Ectodermal cell (in vitro differentiated cells): ENCODE measurements around the gene CDCA8. TPM values are rescaled to one million over a fixed set of nuclear protein-coding genes. Genes with fewer than 3 reads are reported as not detected.
A peak's percentile ranks its signal among the peaks of the same experiment; 100 is the strongest.

Experiments used
- H3K27ac ChIP-seq: 2 replicates; pipeline ENCODE4 v1.7.0; 2013; ENCODE audit warnings: mild to moderate bottlenecking, low read depth, low read length; ENCODE audit not compliant: insufficient read depth, poor library complexity, severe bottlenecking
- H3K27me3 ChIP-seq: 2 replicates; pipeline ENCODE4 v1.7.0; 2013; ENCODE audit warnings: mild to moderate bottlenecking, low read length; ENCODE audit not compliant: insufficient read depth, control insufficient read depth, poor library complexity, severe bottlenecking
- H3K36me3 ChIP-seq: one replicate; pipeline ENCODE4 v1.7.0; 2013; ENCODE audit warnings: low read length; ENCODE audit not compliant: control insufficient read depth, insufficient read depth
- H3K4me1 ChIP-seq: one replicate; pipeline ENCODE4 v1.7.0; 2013; ENCODE audit warnings: low read length; ENCODE audit not compliant: control insufficient read depth, insufficient read depth
- H3K4me3 ChIP-seq: 2 replicates; pipeline ENCODE4 v1.7.0; 2013; ENCODE audit warnings: low read depth, low read length, control low read depth; ENCODE audit not compliant: insufficient read depth
- H3K9me3 ChIP-seq: 2 replicates; pipeline ENCODE4 v1.7.0; 2013; ENCODE audit warnings: mild to moderate bottlenecking, low read length, moderate library complexity; ENCODE audit not compliant: control insufficient read depth
- WGBS, 2 experiments: methylation state at CpG; one replicate each; pipeline ENCODE4 v1.1.7; 2013; ENCODE audit warnings: missing lambda C conversion rate in 2 of 2; 5-methylcytosine and 5-hydroxymethylcytosine counted together
- polyA plus RNA-seq, 4 experiments: library from polyadenylated mRNA; stranded (reverse); fragments of 50-300 nt; gene quantifications; one replicate each; pipeline ENCODE4 v1.2.3, GENCODE V29; 2013

CDCA8 gene
- 56.4 TPM for polyA plus RNA-seq (2013, experiment 1 of 4)
- polyA plus RNA-seq (2013, experiment 2 of 4): 50.2 TPM
- 48.5 TPM for polyA plus RNA-seq (2013, experiment 3 of 4)
- polyA plus RNA-seq (2013, experiment 4 of 4): 47.5 TPM

GRCh38 chr1:37692078-37692833 is at the start of gene CDCA8:
Gene CDCA8, plus strand, starts transcription at chr1:37692516. Its CDS starts 175 bp downstream, at chr1:37692691.
- WGBS, 2 experiments: 1% methylated on average over 54 of the region's 54 CpGs
- Histone ChIP-seq H3K27me3 (peaks cover 4% of the 10 kb centered on the region), H3K4me1 (peaks cover 14% of the 10 kb centered on the region), H3K36me3 (peaks cover 35% of the 10 kb centered on the region), H3K27ac (no peak within 1 kb of the TSS), H3K9me3 (no peaks in the 10 kb centered on the region), H3K4me3 (peak within 1 kb of the TSS; percentile 57)

- H3K27ac ChIP-seq: no peak overlapping the region
- no peaks in the 10 kb centered on the region for H3K9me3 ChIP-seq
- 89 to 94% methylated on average over 7 of the region's 7 CpGs for WGBS, 2 experiments
- no peaks in the 10 kb centered on the region for H3K36me3 ChIP-seq
- no peaks in the 10 kb centered on the region for H3K4me1 ChIP-seq
- H3K27me3 ChIP-seq: peaks cover 24% of the 10 kb centered on the region
- no peak overlapping the region for H3K4me3 ChIP-seq
Observed at GRCh38 chr1:37647281-37647680, 45.0 kb upstream of the CDCA8 start.

GRCh38 chr1:37650173-37650572 is 42.1 kb upstream of the CDCA8 start:
- Histone ChIP-seq H3K4me1 (no peaks in the 10 kb centered on the region), H3K27ac (no peak overlapping the region), H3K36me3 (no peaks in the 10 kb centered on the region), H3K9me3 (no peaks in the 10 kb centered on the region), H3K4me3 (no peak overlapping the region), H3K27me3 (no peaks in the 10 kb centered on the region)
- 74 to 79% methylated on average over 5 of the region's 5 CpGs for WGBS, 2 experiments

GRCh38 chr1:37650721-37651120 is 41.6 kb upstream of the CDCA8 start:
- Histone ChIP-seq H3K4me1 (no peaks in the 10 kb centered on the region), H3K27ac (no peak overlapping the region), H3K27me3 (no peaks in the 10 kb centered on the region), H3K36me3 (no peaks in the 10 kb centered on the region), H3K9me3 (no peaks in the 10 kb centered on the region), H3K4me3 (no peak overlapping the region)
- WGBS, 2 experiments: 78 to 79% methylated on average over 5 of the region's 5 CpGs

GRCh38 chr1:37651803-37652202 is 40.5 kb upstream of the CDCA8 start:
- 92 to 94% methylated on average over 10 of the region's 10 CpGs for WGBS, 2 experiments
- Histone ChIP-seq H3K27me3 (no peaks in the 10 kb centered on the region), H3K9me3 (no peaks in the 10 kb centered on the region), H3K36me3 (no peaks in the 10 kb centered on the region), H3K4me1 (no peaks in the 10 kb centered on the region), H3K4me3 (no peak overlapping the region), H3K27ac (no peak overlapping the region)

DNA sequence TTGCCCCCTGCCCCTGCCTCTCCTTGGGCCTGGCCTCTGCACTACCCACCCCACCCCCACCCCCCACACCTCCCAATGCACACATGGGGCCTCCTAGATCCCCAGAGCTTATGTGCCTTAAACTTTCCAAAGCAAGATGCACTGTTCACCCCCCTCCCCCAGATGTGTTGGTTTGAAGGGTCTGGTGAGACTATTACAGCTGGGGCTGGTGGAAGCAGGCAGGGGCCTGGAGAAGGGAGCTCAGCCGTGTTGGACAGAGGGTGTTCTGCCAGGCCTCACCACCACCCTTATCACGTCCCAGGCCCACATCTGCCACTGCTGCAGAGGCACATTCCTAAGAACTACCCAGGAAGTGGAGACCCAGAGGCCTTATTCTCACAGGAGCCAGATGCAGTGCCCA is 39.3 kb upstream of the CDCA8 start:
- Histone ChIP-seq H3K27me3 (no peaks in the 10 kb centered on the region), H3K9me3 (no peaks in the 10 kb centered on the region), H3K4me3 (no peak overlapping the region), H3K36me3 (no peaks in the 10 kb centered on the region), H3K27ac (no peak overlapping the region), H3K4me1 (no peaks in the 10 kb centered on the region)
- WGBS, 2 experiments: 87 to 93% methylated on average over 2 of the region's 2 CpGs

GRCh38 chr1:37653906-37654305 is 38.4 kb upstream of the CDCA8 start:
- 78 to 86% methylated on average over 5 of the region's 5 CpGs for WGBS, 2 experiments
- no peaks in the 10 kb centered on the region for H3K27me3 ChIP-seq

GRCh38 chr1:37655274-37655673 is 37.0 kb upstream of the CDCA8 start:
- no peaks in the 10 kb centered on the region for H3K27me3 ChIP-seq
- no peaks in the 10 kb centered on the region for H3K36me3 ChIP-seq
- H3K9me3 ChIP-seq: no peaks in the 10 kb centered on the region
- no peak overlapping the region for H3K27ac ChIP-seq
- no peak overlapping the region for H3K4me3 ChIP-seq
- H3K4me1 ChIP-seq: peaks cover 1% of the 10 kb centered on the region

More at GRCh38 chr1:37653906-37654305, 38.4 kb upstream of the CDCA8 start:
- H3K4me1 ChIP-seq: no peaks in the 10 kb centered on the region
- no peaks in the 10 kb centered on the region for H3K9me3 ChIP-seq
- H3K36me3 ChIP-seq: no peaks in the 10 kb centered on the region
- H3K27ac ChIP-seq: no peak overlapping the region
- no peak overlapping the region for H3K4me3 ChIP-seq

- Histone ChIP-seq H3K4me1 (peaks cover 9% of the 10 kb centered on the region), H3K9me3 (no peaks in the 10 kb centered on the region), H3K36me3 (no peaks in the 10 kb centered on the region), H3K27ac (no peak overlapping the region), H3K4me3 (no peak overlapping the region), H3K27me3 (no peaks in the 10 kb centered on the region)
- WGBS, 2 experiments: 86 to 89% methylated on average over 7 of the region's 7 CpGs
Observed at GRCh38 chr1:37656026-37656425, 36.3 kb upstream of the CDCA8 start.

- 90 to 95% methylated on average over 11 of the region's 11 CpGs for WGBS, 2 experiments
- H3K4me3 ChIP-seq: no peak overlapping the region
- H3K9me3 ChIP-seq: no peaks in the 10 kb centered on the region
- no peak overlapping the region for H3K27ac ChIP-seq
- H3K27me3 ChIP-seq: no peaks in the 10 kb centered on the region
- H3K4me1 ChIP-seq: peaks cover 17% of the 10 kb centered on the region
- H3K36me3 ChIP-seq: no peaks in the 10 kb centered on the region
Observed at GRCh38 chr1:37656881-37657280, 35.4 kb upstream of the CDCA8 start.
